T-helper 1 cell (primary cell): Measurements from ENCODE around the gene CHD9NB.
"Not testable (repeated sequence)": the region's sequence is repeated elsewhere in the genome, so short reads cannot be mapped to it uniquely, and the experiment has no call there.

Experiments used
- DNase-seq, 5 donors: peaks; one replicate each; pipeline ENCODE4 v3.0.0-alpha.2; 2012 to 2020

The CHD9NB gene

GRCh38 chr16:53083119-53083518, 30.4 kb upstream of the CHD9NB start:
- DNase-seq: no peak

- no peak for DNase-seq
Observed at GRCh38 chr16:53082509-53082908, 29.8 kb upstream of the CHD9NB start.

GRCh38 chr16:53081686-53082407, 29.1 kb upstream of the CHD9NB start:
- no peak for DNase-seq

GRCh38 chr16:53081032-53081424, 28.3 kb upstream of the CHD9NB start:
- DNase-seq: no peak

- DNase-seq: no peak
Observed at GRCh38 chr16:53080345-53081031, 27.8 kb upstream of the CHD9NB start.

GRCh38 chr16:53078765-53079485, 26.2 kb upstream of the CHD9NB start:
- DNase-seq: no peak

GRCh38 chr16:53078247-53078646, 25.6 kb upstream of the CHD9NB start:
- DNase-seq: no peak

GRCh38 chr16:53075461-53075860, 22.8 kb upstream of the CHD9NB start:
- DNase-seq: not testable (repeated sequence)

- not testable (repeated sequence) for DNase-seq
Observed at GRCh38 chr16:53074296-53074695, 21.6 kb upstream of the CHD9NB start.

- no peak for DNase-seq
Observed at GRCh38 chr16:53073022-53073421, 20.3 kb upstream of the CHD9NB start.

GRCh38 chr16:53071748-53072301, 19.1 kb upstream of the CHD9NB start:
- DNase-seq: no peak

- no peak for DNase-seq
Observed at GRCh38 chr16:53069772-53070171, 17.1 kb upstream of the CHD9NB start.

- DNase-seq: peak in 1 of 5 donors; percentile 7
Observed at GRCh38 chr16:53068423-53068833, 15.7 kb upstream of the CHD9NB start.

GRCh38 chr16:53067675-53068074, 15.0 kb upstream of the CHD9NB start:
- no peak for DNase-seq

- DNase-seq: no peak
Observed at GRCh38 chr16:53065461-53066061, 12.9 kb upstream of the CHD9NB start.

- no peak for DNase-seq
Observed at GRCh38 chr16:53064081-53064578, 11.4 kb upstream of the CHD9NB start.

- peak in 1 of 5 donors; percentile 8 for DNase-seq
Observed at GRCh38 chr16:53061701-53062159, 9.0 kb upstream of the CHD9NB start.

- no peak for DNase-seq
Observed at GRCh38 chr16:53061256-53061655, 8.6 kb upstream of the CHD9NB start.

- no peak for DNase-seq
Observed at GRCh38 chr16:53059672-53060071, 7.0 kb upstream of the CHD9NB start.

GRCh38 chr16:53058882-53059281, 6.2 kb upstream of the CHD9NB start:
- no peak for DNase-seq

GRCh38 chr16:53058441-53058840, 5.7 kb upstream of the CHD9NB start:
- no peak for DNase-seq

GRCh38 chr16:53057658-53058057, 5.0 kb upstream of the CHD9NB start:
- no peak for DNase-seq
